HCT116 (cell line): Measurements from ENCODE around the gene TMEM150A. TPM values are rescaled to one million over a fixed set of nuclear protein-coding genes. Genes with fewer than 3 reads are reported as not detected.

ENCODE experiments used
- ATAC-seq: fragments of 200-7000 bp; cut with Tn5 transposase; 2 replicates; pipeline ENCODE4 v1.9.1; 2020; ENCODE audit warnings: mild to moderate bottlenecking, moderate library complexity
- BruUV-seq: library from RNA; stranded (reverse); fragments of 400-500 nt; replicated peaks from 2 replicates; lab custom pipeline; 2021; lab: Mats Ljungman, UMichigan
- CTCF ChIA-PET: fragments of 300-600 bp; sonication (Branson Sonifier 250); formaldehyde crosslinking; loops from one replicate; lab custom pipeline; 2021; ENCODE audit warnings: antibody characterized with exemption; lab: Charles Lee
- POLR2A ChIA-PET: fragments of 300-600, 350-600 bp; sonication (Branson Sonifier 250); formaldehyde crosslinking; loops from one replicate; lab custom pipeline; 2021; ENCODE audit warnings: antibody characterized with exemption; lab: Charles Lee
- RAD21 ChIA-PET, 2 experiments: fragments of 300-600 bp; sonication (Branson Sonifier 250); formaldehyde crosslinking; loops; one replicate each; lab custom pipeline; 2023; ENCODE audit warnings: low total read pairs in 2 of 2; ENCODE audit not compliant: uncharacterized antibody in 2 of 2, unreplicated experiment in 2 of 2, low non-redundant PET in 1 of 2; lab: Charles Lee
- DNase-seq: peaks from one replicate; pipeline ENCODE4 v3.0.0-alpha.2; 2010; ENCODE audit warnings: low read depth, low spot score
- H2AFZ ChIP-seq: fragments of 200-600 bp; shearing (Covaris generic), sonication (generic); 2 replicates; pipeline ENCODE4 v1.6.1; 2017; ENCODE audit warnings: low read depth, mixed run types, mixed read lengths, antibody characterized with exemption, low read length; ENCODE audit not compliant: poor library complexity, severe bottlenecking
- H3K27ac ChIP-seq: 2 replicates; pipeline ENCODE4 v1.5.1; 2012; ENCODE audit warnings: low read depth, low read length
- H3K27me3 ChIP-seq: fragments of 200-600 bp; sonication (generic); 2 replicates; pipeline ENCODE4 v1.6.1; 2016; ENCODE audit warnings: mixed run types, low read length, mixed read lengths; ENCODE audit not compliant: insufficient read depth
- H3K36me3 ChIP-seq, 2 experiments: fragments of 200-500 bp in 1 of 2; fragments of 200-600 bp in 1 of 2; sonication (Bioruptor generic) in 1 of 2; sonication (generic) in 1 of 2; 2 replicates each; pipeline versions ENCODE4 v1.5.1 to v1.6.1; 2014 to 2016; ENCODE audit warnings: low read length in 2 of 2, inconsistent platforms in 1 of 2, mixed read lengths in 1 of 2, mixed run types in 1 of 2; ENCODE audit not compliant: insufficient read depth in 2 of 2, control insufficient read depth in 1 of 2
- H3K4me1 ChIP-seq, 2 experiments: fragments of 200-600 bp in 1 of 2; sonication (generic) in 1 of 2; 2 replicates each; pipeline versions ENCODE4 v1.5.1 to v1.6.1; 2012 to 2017; ENCODE audit warnings: low read length in 2 of 2, inconsistent platforms in 1 of 2, mild to moderate bottlenecking in 1 of 2, mixed read lengths in 1 of 2, mixed run types in 1 of 2, moderate library complexity in 1 of 2; ENCODE audit not compliant: insufficient read depth in 2 of 2, control insufficient read depth in 1 of 2
- H3K4me2 ChIP-seq: fragments of 200-600 bp; sonication (generic); 2 replicates; pipeline ENCODE4 v1.6.1; 2017; ENCODE audit warnings: mixed run types, low read length, mixed read lengths
- H3K4me3 ChIP-seq, 2 experiments: fragments of 200-600 bp in 1 of 2; sonication (generic) in 1 of 2; replicated peaks in 1 of 2; 2 replicates each; pipeline ENCODE4 v1.5.1; 2011 to 2016; ENCODE audit warnings: low read length in 2 of 2, control low read depth in 1 of 2, low read depth in 1 of 2, mild to moderate bottlenecking in 1 of 2, mixed read lengths in 1 of 2, mixed run types in 1 of 2
- H3K79me2 ChIP-seq: fragments of 200-600 bp; sonication (generic); 2 replicates; pipeline ENCODE4 v1.6.1; 2017; ENCODE audit warnings: mild to moderate bottlenecking, mixed run types, low read length, moderate library complexity, mixed read lengths; ENCODE audit not compliant: insufficient read depth
- H3K9ac ChIP-seq: fragments of 200-600 bp; sonication (generic); 2 replicates; pipeline ENCODE4 v1.6.1; 2016; ENCODE audit warnings: low read length, mixed read lengths
- H3K9me2 ChIP-seq: fragments of 200-600 bp; sonication (generic), shearing (Covaris generic); 2 replicates; pipeline ENCODE4 v1.6.1; 2017; ENCODE audit warnings: mixed run types, mild to moderate bottlenecking, moderate library complexity; ENCODE audit not compliant: insufficient read depth
- H3K9me3 ChIP-seq, 2 experiments: fragments of 200-500 bp in 1 of 2; fragments of 200-600 bp in 1 of 2; sonication (Bioruptor generic) in 1 of 2; sonication (generic) in 1 of 2; 2 replicates each; pipeline ENCODE4 v1.6.1; 2014 to 2017; ENCODE audit warnings: low read length in 2 of 2, mixed read lengths in 2 of 2, inconsistent platforms in 1 of 2, low read depth in 1 of 2, mild to moderate bottlenecking in 1 of 2, mixed run types in 1 of 2, moderate library complexity in 1 of 2; ENCODE audit not compliant: control insufficient read depth in 1 of 2, insufficient read depth in 1 of 2
- H4K20me1 ChIP-seq: fragments of 200-600 bp; sonication (generic), shearing (Covaris generic); 2 replicates; pipeline ENCODE4 v1.6.1; 2017; ENCODE audit warnings: mixed run types, mild to moderate bottlenecking, moderate library complexity; ENCODE audit not compliant: insufficient read depth
- CBX3 ChIP-seq: IDR thresholded peaks from 2 replicates; pipeline ENCODE4 v1.6.1; 2012; ENCODE audit warnings: low read depth
- CEBPB ChIP-seq: IDR thresholded peaks from 2 replicates; pipeline ENCODE4 v1.6.1; 2012; ENCODE audit warnings: low read depth
- CTCF ChIP-seq, 3 experiments: fragments of 200-600 bp in 1 of 3; sonication (generic) in 1 of 3; IDR thresholded peaks in 2 of 3; conservative IDR thresholded peaks in 1 of 3; 2 replicates each; pipeline ENCODE4 v1.5.1; 2012 to 2017; ENCODE audit warnings: low read depth in 2 of 3, low read length in 2 of 3, antibody characterized with exemption in 1 of 3, borderline replicate concordance in 1 of 3, control low read depth in 1 of 3, mild to moderate bottlenecking in 1 of 3, mixed read lengths in 1 of 3, mixed run types in 1 of 3, moderate library complexity in 1 of 3; ENCODE audit not compliant: insufficient read depth in 1 of 3
- EZH2phosphoT487 ChIP-seq: fragments of 200-600 bp; IDR thresholded peaks from 2 replicates; pipeline ENCODE4 v1.6.1; 2018; ENCODE audit warnings: antibody characterized with exemption, borderline replicate concordance
- MAX ChIP-seq: IDR thresholded peaks from 2 replicates; pipeline ENCODE4 v1.6.1; 2012
- POLR2A ChIP-seq: IDR thresholded peaks from 2 replicates; pipeline ENCODE4 v1.7.0; 2011; ENCODE audit warnings: borderline replicate concordance; ENCODE audit not compliant: insufficient read depth, insufficient read length; ENCODE audit errors: extremely low read depth
- POLR2AphosphoS5 ChIP-seq: IDR thresholded peaks from 2 replicates; pipeline ENCODE4 v1.6.1; 2011; ENCODE audit warnings: mild to moderate bottlenecking, low read depth, low read length, moderate library complexity
- RAD21 ChIP-seq: IDR thresholded peaks from 2 replicates; pipeline ENCODE4 v1.6.1; 2012; ENCODE audit warnings: low read depth, mild to moderate bottlenecking
- SIN3A ChIP-seq: IDR thresholded peaks from 2 replicates; pipeline ENCODE4 v1.6.1; 2012; ENCODE audit warnings: low read depth
- SRF ChIP-seq: IDR thresholded peaks from 2 replicates; pipeline ENCODE4 v1.6.1; 2012; ENCODE audit warnings: low read depth
- TCF7L2 ChIP-seq: IDR thresholded peaks from 2 replicates; pipeline ENCODE4 v1.7.0; 2011; ENCODE audit warnings: borderline replicate concordance, inconsistent platforms; ENCODE audit not compliant: insufficient read depth, insufficient read length; ENCODE audit errors: extremely low read depth
- YY1 ChIP-seq: IDR thresholded peaks from 2 replicates; pipeline ENCODE4 v1.6.1; 2011; ENCODE audit warnings: low read length, low read depth, moderate library complexity, mild to moderate bottlenecking; ENCODE audit not compliant: insufficient replicate concordance; ENCODE audit errors: extremely low read depth
- ZNF274 ChIP-seq: fragments of 200-500 bp; sonication (Bioruptor generic); IDR thresholded peaks from 2 replicates; pipeline ENCODE4 v1.6.1; 2014; ENCODE audit warnings: mild to moderate bottlenecking, low read depth, low read length, inconsistent platforms
- intact Hi-C: fragments of 100-400 bp; cut with micrococcal nuclease; formaldehyde crosslinking; loops from 2 replicates; pipeline ENCODE4 v1.10.0; 2022
- total RNA-seq: library from RNA; stranded (reverse); gene quantifications from one replicate; pipeline ENCODE4 v1.2.1, GENCODE V29; 2021; ENCODE audit not compliant: unreplicated experiment
- TF ChIP-seq, protein P1 (sequence below): IDR thresholded peaks from 2 replicates; pipeline ENCODE4 v1.6.1; 2012; ENCODE audit warnings: low read depth
- TF ChIP-seq, protein P2 (sequence below): IDR thresholded peaks from 2 replicates; pipeline ENCODE4 v1.6.1; 2012

The TMEM150A gene
- total RNA-seq, 1 experiment from 2014 or later, result 9.9 TPM

DNA sequence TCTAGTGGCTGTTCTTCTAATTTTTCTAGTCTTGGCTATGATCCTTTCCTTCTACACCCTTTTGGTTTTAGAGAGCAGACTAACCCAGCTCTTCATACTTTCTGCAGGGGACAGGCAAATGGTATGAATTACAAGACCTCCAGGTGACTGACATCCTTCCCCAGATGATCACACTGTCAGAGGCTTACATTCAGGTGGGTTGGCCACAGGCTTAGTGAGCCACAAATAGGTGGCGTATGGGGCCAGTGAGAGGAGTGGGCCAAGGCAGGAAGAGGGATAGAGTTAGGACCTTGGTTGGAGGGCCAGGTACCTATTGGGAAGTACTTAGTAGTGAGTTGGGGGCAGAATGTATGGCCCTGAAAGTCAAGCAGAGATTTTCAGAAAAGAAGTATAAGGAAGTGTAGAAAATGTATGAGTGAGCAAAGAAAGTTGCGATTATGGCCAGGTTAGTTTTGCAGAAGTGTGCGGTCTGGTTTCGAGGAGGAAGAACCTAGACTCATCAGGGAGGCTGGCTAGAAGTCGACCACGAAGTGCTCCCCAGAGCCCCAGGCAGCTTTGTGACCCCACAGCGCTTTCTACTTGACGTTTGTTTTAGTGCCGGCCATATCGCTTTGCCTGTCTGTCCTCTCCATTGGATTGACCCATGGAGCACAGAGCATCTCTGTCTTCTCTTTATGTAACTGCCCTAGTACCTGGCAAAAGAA lies 45.5 kb upstream of the TMEM150A start:
- Histone ChIP-seq H3K9ac (no peak overlapping the region), H3K27me3 (no peaks in the 10 kb centered on the region), H3K4me1 (no peaks in the 10 kb centered on the region), H3K9me2 (no peaks in the 10 kb centered on the region), H3K36me3 (peaks cover 58 to 69% of the 10 kb centered on the region in 2 experiments), H3K4me3 (no peak overlapping the region), H4K20me1 (no peaks in the 10 kb centered on the region), H2AFZ (no peak overlapping the region), H3K4me2 (no peak overlapping the region), H3K27ac (no peak overlapping the region), H3K9me3 (no peaks in the 10 kb centered on the region), H3K79me2 (peaks cover 24% of the 10 kb centered on the region; the same call in 1 of the 2 replicates)
- RAD21 ChIA-PET, result no interaction called here
- DNase-seq (no peak), ATAC-seq (no peak)
- CTCF ChIA-PET, result interaction anchor here (1.0 to 2.4 kb wide), 3 partner anchors 11 to 58 kb away, joined by 3 to 13 read pairs (median 3); no protein-coding TSS in a partner anchor
- TF ChIP-seq CTCF (IDR thresholded peaks at IDR 0.05 in 2 of 3, conservative IDR thresholded peaks at IDR 0.05 in 1 of 3; ENCODE audit: borderline replicate concordance in 1 of 3, insufficient read depth in 1 of 3, low read depth in 2 of 3, low read length in 2 of 3) (no peak), ZNF274 (no peak), CEBPB (no peak), POLR2AphosphoS5 (no peak), SIN3A (no peak), TCF7L2 (no peak), RAD21 (no peak), POLR2A (no peak), MAX (no peak), EZH2phosphoT487 (no peak), CBX3 (no peak), SRF (no peak), YY1 (no peak)
- TF ChIP-seq, protein P1, sequence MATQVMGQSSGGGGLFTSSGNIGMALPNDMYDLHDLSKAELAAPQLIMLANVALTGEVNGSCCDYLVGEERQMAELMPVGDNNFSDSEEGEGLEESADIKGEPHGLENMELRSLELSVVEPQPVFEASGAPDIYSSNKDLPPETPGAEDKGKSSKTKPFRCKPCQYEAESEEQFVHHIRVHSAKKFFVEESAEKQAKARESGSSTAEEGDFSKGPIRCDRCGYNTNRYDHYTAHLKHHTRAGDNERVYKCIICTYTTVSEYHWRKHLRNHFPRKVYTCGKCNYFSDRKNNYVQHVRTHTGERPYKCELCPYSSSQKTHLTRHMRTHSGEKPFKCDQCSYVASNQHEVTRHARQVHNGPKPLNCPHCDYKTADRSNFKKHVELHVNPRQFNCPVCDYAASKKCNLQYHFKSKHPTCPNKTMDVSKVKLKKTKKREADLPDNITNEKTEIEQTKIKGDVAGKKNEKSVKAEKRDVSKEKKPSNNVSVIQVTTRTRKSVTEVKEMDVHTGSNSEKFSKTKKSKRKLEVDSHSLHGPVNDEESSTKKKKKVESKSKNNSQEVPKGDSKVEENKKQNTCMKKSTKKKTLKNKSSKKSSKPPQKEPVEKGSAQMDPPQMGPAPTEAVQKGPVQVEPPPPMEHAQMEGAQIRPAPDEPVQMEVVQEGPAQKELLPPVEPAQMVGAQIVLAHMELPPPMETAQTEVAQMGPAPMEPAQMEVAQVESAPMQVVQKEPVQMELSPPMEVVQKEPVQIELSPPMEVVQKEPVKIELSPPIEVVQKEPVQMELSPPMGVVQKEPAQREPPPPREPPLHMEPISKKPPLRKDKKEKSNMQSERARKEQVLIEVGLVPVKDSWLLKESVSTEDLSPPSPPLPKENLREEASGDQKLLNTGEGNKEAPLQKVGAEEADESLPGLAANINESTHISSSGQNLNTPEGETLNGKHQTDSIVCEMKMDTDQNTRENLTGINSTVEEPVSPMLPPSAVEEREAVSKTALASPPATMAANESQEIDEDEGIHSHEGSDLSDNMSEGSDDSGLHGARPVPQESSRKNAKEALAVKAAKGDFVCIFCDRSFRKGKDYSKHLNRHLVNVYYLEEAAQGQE, result no peak
- TF ChIP-seq, protein P2, sequence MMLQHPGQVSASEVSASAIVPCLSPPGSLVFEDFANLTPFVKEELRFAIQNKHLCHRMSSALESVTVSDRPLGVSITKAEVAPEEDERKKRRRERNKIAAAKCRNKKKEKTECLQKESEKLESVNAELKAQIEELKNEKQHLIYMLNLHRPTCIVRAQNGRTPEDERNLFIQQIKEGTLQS, result no peak
- POLR2A ChIA-PET, result no interaction called here
- intact Hi-C loops, result no loop called here
- BruUV-seq, result no TSS peak
